ENCODE results near the gene FAM209A. TPM values are rescaled to one million over a fixed set of nuclear protein-coding genes. Genes with fewer than 3 reads are reported as not detected.
A peak's percentile ranks its signal among the peaks of the same experiment; 100 is the strongest.

The FAM209A gene
- total RNA-seq, 1 experiment from 2014 or later, result 0.34 TPM

DNA sequence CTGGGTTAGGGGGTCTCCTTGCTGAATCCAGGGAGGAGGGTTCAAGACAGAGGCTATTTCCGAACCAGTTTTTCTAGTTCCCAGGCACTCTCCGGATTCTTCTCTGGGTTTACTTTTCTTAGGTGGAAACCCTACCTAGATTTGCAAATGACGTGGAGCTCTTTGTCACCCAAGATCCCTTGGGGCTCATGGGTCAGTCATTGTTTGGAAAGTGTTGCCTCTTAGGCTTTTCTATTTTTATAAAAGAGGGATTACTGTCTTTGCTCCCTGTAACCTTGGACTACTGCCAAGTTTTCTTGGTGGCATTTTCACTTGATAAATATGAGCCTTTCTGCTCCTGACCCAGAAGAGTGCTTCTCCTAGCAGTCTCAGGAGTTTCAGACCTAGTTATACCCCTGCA, 42.1 kb downstream of the FAM209A start:
- CTCF ChIA-PET, result interaction anchor here (1.7 kb wide), 1 partner anchor 16 kb away, joined by 7 read pairs; no protein-coding TSS in a partner anchor
- ATAC-seq (peak; percentile 32; the same call in 1 of the 2 replicates), DNase-seq (ENCODE audit: low read depth, low spot score) (no peak)
- Histone ChIP-seq H3K4me2 (ENCODE audit: low read length) (peak overlapping the region; percentile 53), H3K79me2 (ENCODE audit: insufficient read depth, low read length) (no peaks in the 10 kb centered on the region), H3K9ac (ENCODE audit: low read length) (peak overlapping the region; percentile 12), H3K4me3 (replicated peaks in 1 of 2; ENCODE audit: low read depth in 1 of 2, low read length in 2 of 2) (peak overlapping the region in 1 of 2 experiments; percentile 2; a peak in 1 of 4 replicates), H3K9me2 (ENCODE audit: insufficient read depth) (no peaks in the 10 kb centered on the region), H2AFZ (ENCODE audit: low read depth, low read length, poor library complexity, severe bottlenecking) (peak overlapping the region; percentile 86), H3K36me3 (ENCODE audit: control insufficient read depth in 1 of 2, insufficient read depth in 2 of 2, low read length in 2 of 2) (no peaks in the 10 kb centered on the region), H3K9me3 (ENCODE audit: control insufficient read depth in 1 of 2, insufficient read depth in 1 of 2, low read depth in 1 of 2, low read length in 2 of 2) (no peaks in the 10 kb centered on the region), H3K27me3 (ENCODE audit: insufficient read depth, low read length) (no peaks in the 10 kb centered on the region), H3K4me1 (ENCODE audit: control insufficient read depth in 1 of 2, insufficient read depth in 2 of 2, low read length in 2 of 2) (peaks cover 17 to 29% of the 10 kb centered on the region in 2 experiments; a peak in 3 of 4 replicates), H4K20me1 (ENCODE audit: insufficient read depth) (no peaks in the 10 kb centered on the region), H3K27ac (ENCODE audit: low read depth, low read length) (peak overlapping the region; percentile 24; the same call in 1 of the 2 replicates)
- RAD21 ChIA-PET (ENCODE audit: low non-redundant PET in 1 of 2, low total read pairs in 2 of 2, uncharacterized antibody in 2 of 2, unreplicated experiment in 2 of 2), result no interaction called here
- intact Hi-C loops (cut with micrococcal nuclease), result no loop called here
- POLR2A ChIA-PET, result no interaction called here
- no TSS peak for BruUV-seq (replicated peaks)
- TF ChIP-seq FOSL1 (IDR thresholded peaks at IDR 0.05; ENCODE audit: low read depth) (peak; percentile 18; the same call in 1 of the 2 replicates), SP1 (IDR thresholded peaks at IDR 0.05; ENCODE audit: low read depth) (peak; percentile 31; the same call in 1 of the 2 replicates), JUND (IDR thresholded peaks at IDR 0.05) (0 out of 2 replicates have a peak, but pooled peaks have one; percentile 6), EZH2 (IDR thresholded peaks at IDR 0.05) (no peak)

- H3K4me1 ChIP-seq (ENCODE audit: control insufficient read depth in 1 of 2, insufficient read depth in 2 of 2, low read length in 2 of 2), result peaks cover 12 to 28% of the 10 kb centered on the region in 2 experiments; a peak in 3 of 4 replicates
- ChIA-PET CTCF (interaction anchor here (1.3 kb wide), 1 partner anchor 16 kb away, joined by 3 read pairs; no protein-coding TSS in a partner anchor), RAD21 (ENCODE audit: low non-redundant PET in 1 of 2, low total read pairs in 2 of 2, uncharacterized antibody in 2 of 2, unreplicated experiment in 2 of 2) (no interaction called here), POLR2A (no interaction called here)
- BruUV-seq (replicated peaks), result no TSS peak
- no peak overlapping the region for H3K4me3 ChIP-seq (replicated peaks in 1 of 2; ENCODE audit: low read depth in 1 of 2, low read length in 2 of 2)
- H3K9me2 ChIP-seq (ENCODE audit: insufficient read depth), result no peaks in the 10 kb centered on the region
- H3K9me3 ChIP-seq (ENCODE audit: control insufficient read depth in 1 of 2, insufficient read depth in 1 of 2, low read depth in 1 of 2, low read length in 2 of 2), result no peaks in the 10 kb centered on the region
- DNase-seq (ENCODE audit: low read depth, low spot score), result no peak
- no peak overlapping the region for H3K27ac ChIP-seq (ENCODE audit: low read depth, low read length)
- H3K9ac ChIP-seq (ENCODE audit: low read length), result no peak overlapping the region
- H4K20me1 ChIP-seq (ENCODE audit: insufficient read depth), result no peaks in the 10 kb centered on the region
- no peak overlapping the region for H3K4me2 ChIP-seq (ENCODE audit: low read length)
- no peak overlapping the region for H2AFZ ChIP-seq (ENCODE audit: low read depth, low read length, poor library complexity, severe bottlenecking)
- TF ChIP-seq, protein P1, sequence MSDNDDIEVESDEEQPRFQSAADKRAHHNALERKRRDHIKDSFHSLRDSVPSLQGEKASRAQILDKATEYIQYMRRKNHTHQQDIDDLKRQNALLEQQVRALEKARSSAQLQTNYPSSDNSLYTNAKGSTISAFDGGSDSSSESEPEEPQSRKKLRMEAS (IDR thresholded peaks at IDR 0.05), result no peak
- TF ChIP-seq FOSL1 (IDR thresholded peaks at IDR 0.05; ENCODE audit: low read depth), result no peak
- no peak for TF ChIP-seq ELF1 (IDR thresholded peaks at IDR 0.05; ENCODE audit: borderline replicate concordance, low read depth)
- TF ChIP-seq JUND (IDR thresholded peaks at IDR 0.05), result no peak
- no peak for TF ChIP-seq ZFX (IDR thresholded peaks at IDR 0.05)
- no peak for TF ChIP-seq EGR1 (IDR thresholded peaks at IDR 0.05; ENCODE audit: low read depth)
- ATAC-seq, result no peak
- H3K36me3 ChIP-seq (ENCODE audit: control insufficient read depth in 1 of 2, insufficient read depth in 2 of 2, low read length in 2 of 2), result no peaks in the 10 kb centered on the region
- H3K79me2 ChIP-seq (ENCODE audit: insufficient read depth, low read length), result no peaks in the 10 kb centered on the region
- intact Hi-C loops (cut with micrococcal nuclease), result no loop called here
- H3K27me3 ChIP-seq (ENCODE audit: insufficient read depth, low read length), result no peaks in the 10 kb centered on the region
Measured at GRCh38 chr20:56570832-56571231, 46.3 kb downstream of the FAM209A start.
